Panc1 (cell line): ENCODE data around the gene SLC39A12. TPM values are rescaled to one million over a fixed set of nuclear protein-coding genes. Genes with fewer than 3 reads are reported as not detected.

ENCODE experiments used
- ATAC-seq: fragments of 200-7000 bp; cut with Tn5 transposase; 2 replicates; pipeline ENCODE4 v1.9.1; 2020; ENCODE audit warnings: mild to moderate bottlenecking, moderate library complexity
- BruUV-seq: library from RNA; stranded (reverse); fragments of 400-500 nt; replicated peaks from 2 replicates; lab custom pipeline; 2021; lab: Mats Ljungman, UMichigan
- CTCF ChIA-PET: fragments of 300-600 bp; sonication (Branson Sonifier 250); formaldehyde crosslinking; loops from one replicate; lab custom pipeline; 2022; ENCODE audit warnings: antibody characterized with exemption; lab: Charles Lee
- POLR2A ChIA-PET: fragments of 300-600 bp; sonication (Branson Sonifier 250); formaldehyde crosslinking; loops from one replicate; lab custom pipeline; 2022; ENCODE audit warnings: antibody characterized with exemption; lab: Charles Lee
- DNase-seq: peaks from one replicate; pipeline ENCODE4 v3.0.0-alpha.2; 2010; ENCODE audit warnings: low read depth, low spot score
- H3K27ac ChIP-seq: 2 replicates; pipeline ENCODE4 v1.5.1; 2011; ENCODE audit warnings: mild to moderate bottlenecking, low read length, inconsistent platforms
- H3K27me3 ChIP-seq: fragments of 200-500 bp; sonication (Bioruptor generic); 2 replicates; pipeline ENCODE4 v1.6.0; 2014; ENCODE audit warnings: low read length, inconsistent platforms; ENCODE audit not compliant: control insufficient read depth, insufficient read depth
- H3K36me3 ChIP-seq: fragments of 200-500 bp; sonication (Bioruptor generic); 2 replicates; pipeline ENCODE4 v1.5.1; 2014; ENCODE audit warnings: inconsistent platforms, mild to moderate bottlenecking, low read length, moderate library complexity; ENCODE audit not compliant: control insufficient read depth, insufficient read depth
- H3K4me1 ChIP-seq: 2 replicates; pipeline ENCODE4 v1.5.1; 2011; ENCODE audit warnings: inconsistent platforms, mild to moderate bottlenecking, low read length, moderate library complexity; ENCODE audit not compliant: control insufficient read depth, insufficient read depth
- H3K4me3 ChIP-seq, 2 experiments: 2 replicates each; pipeline ENCODE4 v1.5.1; 2011 to 2012; ENCODE audit warnings: low read depth in 2 of 2, low read length in 2 of 2, mild to moderate bottlenecking in 2 of 2, inconsistent platforms in 1 of 2, moderate library complexity in 1 of 2
- H3K9me3 ChIP-seq: fragments of 200-500 bp; sonication (Bioruptor generic); 2 replicates; pipeline ENCODE4 v1.5.1; 2014; ENCODE audit warnings: low read depth, mild to moderate bottlenecking, inconsistent platforms, low read length, moderate library complexity; ENCODE audit not compliant: control insufficient read depth, insufficient read depth
- CTCF ChIP-seq: fragments of 450-650 bp; IDR thresholded peaks from 2 replicates; pipeline ENCODE4 v1.5.1; 2017; ENCODE audit warnings: mild to moderate bottlenecking
- POLR2AphosphoS5 ChIP-seq: IDR thresholded peaks from 2 replicates; pipeline ENCODE4 v1.6.1; 2012; ENCODE audit warnings: mild to moderate bottlenecking, low read depth, low read length, moderate library complexity
- REST ChIP-seq, 2 experiments: IDR thresholded peaks; 2 replicates each; pipeline ENCODE4 v1.6.1; 2011 to 2012; ENCODE audit warnings: low read depth in 2 of 2, control low read depth in 1 of 2, low read length in 1 of 2, mild to moderate bottlenecking in 1 of 2, moderate library complexity in 1 of 2; ENCODE audit not compliant: insufficient read depth in 1 of 2
- SIN3A ChIP-seq: IDR thresholded peaks from 2 replicates; pipeline ENCODE4 v1.6.1; 2012; ENCODE audit warnings: low read depth, mild to moderate bottlenecking, low read length, moderate library complexity, borderline replicate concordance; ENCODE audit not compliant: insufficient read depth
- TCF7L2 ChIP-seq: IDR thresholded peaks from 2 replicates; pipeline ENCODE4 v1.6.1; 2011; ENCODE audit warnings: mild to moderate bottlenecking, low read depth, low read length, inconsistent platforms
- in situ Hi-C: cut with HindIII; loops from 2 replicates; pipeline ENCODE4 v1.10.0; 2016; ENCODE audit warnings: low sequenced_read_pairs, low pct_unique_long_range_greater_than_20kb
- intact Hi-C: fragments of 100-400 bp; cut with micrococcal nuclease; formaldehyde crosslinking; loops from one replicate; pipeline ENCODE4 v1.10.0; 2022; ENCODE audit not compliant: unreplicated experiment
- total RNA-seq: library from RNA; stranded (reverse); gene quantifications from one replicate; pipeline ENCODE4 v1.2.1, GENCODE V29; 2021; ENCODE audit not compliant: unreplicated experiment

The SLC39A12 gene
- total RNA-seq, 1 experiment from 2014 or later: not detected

GRCh38 chr10:18044976-18045720, 93.4 kb downstream of the SLC39A12 start:
- intact Hi-C loops (no loop called here), in situ Hi-C loops (no loop called here)
- H3K36me3 ChIP-seq: no peaks in the 10 kb centered on the region
- TF ChIP-seq CTCF (no peak), TCF7L2 (no peak)
- no peak for DNase-seq
- ChIA-PET POLR2A (no interaction called here), CTCF (no interaction called here)
- H3K9me3 ChIP-seq: no peaks in the 10 kb centered on the region
- no peaks in the 10 kb centered on the region for H3K27me3 ChIP-seq
- H3K4me1 ChIP-seq: no peaks in the 10 kb centered on the region
- no peak overlapping the region for H3K27ac ChIP-seq
- no peak for ATAC-seq
- BruUV-seq: no TSS peak
- no peak overlapping the region for H3K4me3 ChIP-seq

- ChIA-PET POLR2A (no interaction called here), CTCF (no interaction called here)
- no peaks in the 10 kb centered on the region for H3K4me1 ChIP-seq
- TF ChIP-seq TCF7L2 (no peak), REST (IDR thresholded peaks at IDR 0.05; ENCODE audit: insufficient read depth in 1 of 2, low read depth in 2 of 2, low read length in 1 of 2) (no peak), CTCF (no peak), SIN3A (no peak), POLR2AphosphoS5 (no peak)
- no peak for DNase-seq
- H3K27me3 ChIP-seq: no peaks in the 10 kb centered on the region
- BruUV-seq: no TSS peak
- no peaks in the 10 kb centered on the region for H3K36me3 ChIP-seq
- no peak overlapping the region for H3K4me3 ChIP-seq
- intact Hi-C loops (no loop called here), in situ Hi-C loops (no loop called here)
- no peak overlapping the region for H3K27ac ChIP-seq
- H3K9me3 ChIP-seq: no peaks in the 10 kb centered on the region
- no peak for ATAC-seq
These were observed 104.9 kb downstream of the SLC39A12 start for GRCh38 chr10:18056583-18056982.
